WTC11 (cell line): ENCODE measurements around the gene CENATAC.

Experiments used
- CTCF ChIP-seq: fragments of 200-600 bp; IDR thresholded peaks from 2 replicates; pipeline ENCODE4 v1.8.0; 2022; ENCODE audit warnings: antibody characterized with exemption
- E2F4 ChIP-seq: sonication (generic); formaldehyde crosslinking; IDR thresholded peaks from 2 replicates; pipeline ENCODE4 v1.8.1; 2022; ENCODE audit warnings: low read depth, mild to moderate bottlenecking, moderate library complexity, missing genetic modification reagents, borderline replicate concordance
- ESRRA ChIP-seq: sonication (generic); formaldehyde crosslinking; IDR thresholded peaks from 2 replicates; pipeline ENCODE4 v1.8.1; 2022; ENCODE audit warnings: mild to moderate bottlenecking, missing genetic modification reagents, borderline replicate concordance
- ETV6 ChIP-seq: sonication (generic); formaldehyde crosslinking; IDR thresholded peaks from 2 replicates; pipeline ENCODE4 v1.8.1; 2022; ENCODE audit warnings: mild to moderate bottlenecking, missing genetic modification reagents
- IRF2 ChIP-seq: sonication (generic); formaldehyde crosslinking; IDR thresholded peaks from 2 replicates; pipeline ENCODE4 v1.8.0; 2022; ENCODE audit warnings: low read depth, missing genetic modification reagents, borderline replicate concordance
- NFYB ChIP-seq: sonication (generic); formaldehyde crosslinking; conservative IDR thresholded peaks from 2 replicates; pipeline ENCODE4 v1.8.0; 2022; ENCODE audit warnings: low read depth, missing genetic modification reagents
- PREB ChIP-seq: sonication (generic); formaldehyde crosslinking; IDR thresholded peaks from 2 replicates; pipeline ENCODE4 v1.8.1; 2022; ENCODE audit warnings: mild to moderate bottlenecking, missing genetic modification reagents, moderate library complexity, borderline replicate concordance
- SP1 ChIP-seq: sonication (generic); formaldehyde crosslinking; conservative IDR thresholded peaks from 2 replicates; pipeline ENCODE4 v1.8.1; 2022; ENCODE audit warnings: missing genetic modification reagents
- STAT6 ChIP-seq: sonication (generic); formaldehyde crosslinking; conservative IDR thresholded peaks from 2 replicates; pipeline ENCODE4 v1.8.1; 2023; ENCODE audit warnings: mild to moderate bottlenecking, low read depth, missing genetic modification reagents, moderate library complexity
- USF2 ChIP-seq: sonication (generic); formaldehyde crosslinking; IDR thresholded peaks from 2 replicates; pipeline ENCODE4 v1.8.1; 2023; ENCODE audit warnings: mild to moderate bottlenecking, missing genetic modification reagents, moderate library complexity
- ZBTB43 ChIP-seq: sonication (generic); formaldehyde crosslinking; IDR thresholded peaks from 2 replicates; pipeline ENCODE4 v1.8.1; 2023; ENCODE audit warnings: mild to moderate bottlenecking, missing genetic modification reagents

GRCh38 chr11:119024430-119025098, 26.6 kb downstream of the CENATAC start:
- TF ChIP-seq ZBTB43 (CRISPR knock-in tag) = no peak
- no peak for TF ChIP-seq PREB (CRISPR knock-in tag)
- TF ChIP-seq CTCF = no peak
- no peak for TF ChIP-seq ETV6 (CRISPR knock-in tag)
- no peak for TF ChIP-seq STAT6
- no peak for TF ChIP-seq E2F4
- TF ChIP-seq SP1 (CRISPR knock-in tag) = no peak
- no peak for TF ChIP-seq IRF2 (CRISPR knock-in tag)
- TF ChIP-seq USF2 (CRISPR knock-in tag) = no peak
- no peak for TF ChIP-seq ESRRA
- no peak for TF ChIP-seq NFYB (CRISPR knock-in tag)
